Limb (tissue), 2 donors: ENCODE data around the gene SORCS1.

Source experiments
- DNase-seq, 2 donors: peaks; one replicate each; pipeline ENCODE4 v3.0.0-alpha.2; 2016; ENCODE audit errors: extremely low spot score in 2 of 2

The SORCS1 gene

DNA sequence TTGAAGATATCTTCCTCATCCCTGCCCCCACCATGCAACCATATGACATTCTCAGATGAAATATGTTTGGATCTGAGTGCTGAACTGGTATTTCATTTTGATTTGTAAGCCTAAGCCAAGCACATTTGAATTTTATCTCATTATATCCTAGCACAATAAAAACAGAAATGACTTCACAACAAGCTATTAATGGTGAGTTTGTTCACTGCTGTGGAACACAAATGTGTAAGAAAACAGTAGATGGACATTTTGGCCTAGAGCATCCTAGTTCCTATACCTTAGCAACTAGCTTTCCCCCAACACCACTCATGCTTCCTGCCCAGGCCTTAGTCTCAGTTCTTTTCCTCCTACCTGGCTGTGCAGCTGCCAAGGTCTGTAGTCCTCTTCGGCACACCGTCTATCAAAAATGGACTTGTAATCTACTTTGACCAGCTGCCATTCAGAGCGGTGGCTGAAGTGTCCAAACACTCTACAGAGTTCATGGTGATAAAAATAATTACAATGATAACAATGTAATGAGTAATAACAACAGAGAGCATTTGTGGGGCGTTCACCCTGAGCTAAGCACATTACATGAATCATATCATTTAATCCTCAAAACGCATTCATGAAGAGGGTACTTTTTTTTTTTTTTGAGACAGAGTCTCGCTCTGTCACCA is 491.9 kb downstream of the SORCS1 start:
- DNase-seq, result no peak

- DNase-seq, result no peak
Measured at GRCh38 chr10:106661767-106662140, 502.8 kb downstream of the SORCS1 start.

- no peak for DNase-seq
Measured at GRCh38 chr10:106661133-106661766, 503.3 kb downstream of the SORCS1 start.

DNA sequence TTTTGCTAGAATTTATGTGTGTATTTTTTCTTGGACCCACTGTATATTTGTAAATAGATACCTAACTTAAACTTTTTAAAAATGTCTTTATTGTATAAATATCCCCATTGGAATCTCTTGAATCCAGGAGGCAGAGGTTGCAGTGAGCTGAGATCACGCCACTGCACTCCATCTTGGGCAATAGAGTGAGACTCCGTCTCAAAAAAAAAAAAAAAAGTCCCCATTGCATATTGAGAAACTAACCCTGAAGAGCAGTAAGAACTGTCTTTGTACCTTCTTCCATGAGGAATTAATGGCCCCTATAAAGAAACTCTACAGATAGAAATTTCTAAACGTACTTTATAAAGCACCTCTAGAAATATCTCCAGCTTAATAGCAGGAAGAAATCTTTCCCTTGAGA is 504.0 kb downstream of the SORCS1 start:
- no peak for DNase-seq

- no peak for DNase-seq
Measured at GRCh38 chr10:106655636-106656035, 508.9 kb downstream of the SORCS1 start.

DNA sequence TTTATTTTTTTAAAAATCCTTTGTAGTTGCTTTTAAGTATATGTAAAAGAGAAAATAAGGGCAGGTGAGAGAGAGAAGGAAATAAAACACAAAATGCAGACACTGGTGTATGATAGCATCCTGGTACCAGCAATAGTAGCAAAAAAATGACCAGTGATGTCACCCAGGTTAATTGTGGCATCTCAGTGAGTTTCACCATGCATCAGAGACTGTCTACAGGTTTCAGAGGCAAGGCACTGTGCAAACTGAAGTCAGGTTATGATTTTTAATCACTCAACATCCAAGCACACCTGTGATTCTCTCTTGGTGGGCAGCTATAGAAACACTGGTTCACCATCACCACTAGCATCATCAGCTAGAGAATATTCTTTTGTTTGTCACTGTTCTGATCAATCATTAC is 509.3 kb downstream of the SORCS1 start:
- no peak for DNase-seq

GRCh38 chr10:106652279-106652678 is 512.2 kb downstream of the SORCS1 start:
- DNase-seq, result no peak

- DNase-seq, result no peak
Measured at GRCh38 chr10:106648534-106649481, 515.7 kb downstream of the SORCS1 start.

- DNase-seq, result no peak
Measured at GRCh38 chr10:106643473-106643872, 521.0 kb downstream of the SORCS1 start.

- no peak for DNase-seq
Measured at GRCh38 chr10:106637873-106638272, 526.6 kb downstream of the SORCS1 start.

- no peak for DNase-seq
Measured at GRCh38 chr10:106636766-106637491, 527.6 kb downstream of the SORCS1 start.

DNA sequence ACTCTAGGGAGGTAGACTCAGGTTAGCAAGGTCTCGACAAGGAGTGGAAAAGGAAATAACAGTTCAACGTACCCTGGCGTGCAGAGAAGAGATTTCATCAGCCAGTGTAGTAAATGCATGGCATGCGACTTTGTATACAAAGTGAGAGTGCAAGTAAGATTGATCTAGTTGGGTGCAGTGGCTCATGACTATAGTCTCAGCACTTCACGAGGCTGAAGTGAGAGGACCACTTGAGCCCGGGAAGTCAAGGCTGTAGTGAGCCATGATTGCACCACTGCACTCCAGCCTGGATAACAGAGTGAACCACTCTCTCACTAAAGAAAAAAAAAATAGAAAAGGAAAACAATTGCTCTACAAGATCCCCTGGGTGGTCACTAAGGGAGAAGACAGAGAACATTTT is 528.6 kb downstream of the SORCS1 start:
- DNase-seq, result no peak

DNA sequence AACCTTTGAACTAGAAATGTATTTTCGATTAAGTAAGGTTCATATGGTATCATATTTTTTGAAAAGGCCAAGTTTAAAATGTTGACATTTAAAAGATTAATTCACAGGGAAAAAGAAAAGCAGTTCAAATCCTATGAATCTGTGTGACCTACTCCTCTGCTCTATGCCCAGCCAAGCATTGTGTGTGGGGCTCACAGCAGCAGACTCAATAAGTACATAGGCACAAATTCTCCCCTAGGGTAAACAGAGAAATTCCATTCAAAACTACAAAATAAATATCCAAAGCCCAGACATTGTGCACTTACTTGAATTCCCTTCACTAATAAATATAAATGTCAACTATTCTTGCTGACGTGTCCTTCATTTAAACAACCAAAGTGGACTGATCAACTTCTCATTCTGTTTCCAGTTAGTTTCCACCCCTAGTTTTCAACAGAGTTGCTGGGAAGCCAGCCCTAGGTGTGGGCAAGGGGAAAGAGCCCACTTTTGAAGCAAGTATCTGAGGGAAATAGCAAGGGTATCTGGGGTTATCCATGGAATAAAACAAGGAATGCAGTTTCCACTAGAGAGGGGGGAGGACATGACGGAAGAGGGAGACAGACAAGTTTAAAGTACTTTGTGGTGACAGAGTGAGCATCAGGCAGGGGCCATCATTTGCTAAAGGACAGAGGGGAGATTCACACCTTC is 533.3 kb downstream of the SORCS1 start:
- DNase-seq, result no peak

DNA sequence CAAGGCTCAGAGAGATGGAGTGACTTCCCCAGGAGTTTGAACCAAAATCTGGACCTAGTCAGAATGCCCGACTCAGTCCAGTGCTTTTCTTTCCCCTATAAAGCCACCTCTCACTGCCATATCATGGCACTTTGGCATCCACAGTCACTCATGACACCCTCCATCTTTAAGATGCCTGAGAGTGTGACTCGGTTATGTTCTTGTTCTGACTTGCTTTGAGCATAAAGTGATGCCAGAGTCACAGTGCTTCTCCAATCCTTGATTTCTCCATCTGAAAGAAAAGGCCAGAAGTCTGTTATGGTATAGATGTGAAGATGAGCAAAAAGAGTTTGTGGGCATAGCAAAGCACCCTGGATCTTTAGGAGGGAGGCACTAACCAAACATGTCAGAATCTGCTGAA is 538.1 kb downstream of the SORCS1 start:
- DNase-seq, result no peak

GRCh38 chr10:106625751-106626150 is 538.8 kb downstream of the SORCS1 start:
- no peak for DNase-seq

DNA sequence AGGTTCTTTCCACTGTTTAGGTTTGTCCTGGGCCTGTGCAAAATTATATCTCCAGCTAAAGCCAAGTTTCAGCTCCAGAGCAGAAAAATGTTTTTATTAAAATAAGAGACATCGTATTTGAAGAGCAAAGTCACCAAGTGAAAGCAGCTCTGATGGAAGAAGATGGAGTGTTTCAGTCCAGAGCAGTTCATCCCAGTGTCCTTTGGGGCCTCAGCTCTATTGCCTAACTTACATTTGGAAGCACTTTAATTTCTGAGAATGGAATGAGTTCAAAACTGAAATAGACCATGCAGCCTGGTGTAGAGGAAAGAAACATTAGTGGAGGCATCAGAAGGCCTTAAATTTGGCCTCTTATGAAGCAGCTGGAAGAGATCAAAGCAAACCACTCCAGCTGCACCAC is 545.2 kb downstream of the SORCS1 start:
- peak in 1 of 2 donors; percentile 20 for DNase-seq

DNA sequence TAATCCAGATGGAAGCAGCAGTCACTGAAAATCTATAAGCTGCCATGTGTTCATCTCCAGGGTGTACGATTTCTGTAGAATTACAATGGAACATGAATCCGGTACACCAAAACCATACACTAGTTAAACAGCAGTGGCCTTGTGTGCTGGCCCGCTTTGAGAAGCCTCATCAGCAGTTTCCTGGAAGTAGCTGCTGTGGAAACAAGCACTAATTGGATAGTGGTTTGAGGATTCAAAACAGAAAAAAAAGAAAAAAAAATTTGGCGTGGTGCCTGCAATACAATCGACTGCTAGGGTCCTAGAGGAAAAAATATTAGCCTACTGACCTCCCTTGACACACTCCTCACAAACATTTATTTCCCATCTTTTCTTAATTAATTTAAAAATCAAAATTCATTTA is 545.9 kb downstream of the SORCS1 start:
- peak in 1 of 2 donors; percentile 39 for DNase-seq

DNA sequence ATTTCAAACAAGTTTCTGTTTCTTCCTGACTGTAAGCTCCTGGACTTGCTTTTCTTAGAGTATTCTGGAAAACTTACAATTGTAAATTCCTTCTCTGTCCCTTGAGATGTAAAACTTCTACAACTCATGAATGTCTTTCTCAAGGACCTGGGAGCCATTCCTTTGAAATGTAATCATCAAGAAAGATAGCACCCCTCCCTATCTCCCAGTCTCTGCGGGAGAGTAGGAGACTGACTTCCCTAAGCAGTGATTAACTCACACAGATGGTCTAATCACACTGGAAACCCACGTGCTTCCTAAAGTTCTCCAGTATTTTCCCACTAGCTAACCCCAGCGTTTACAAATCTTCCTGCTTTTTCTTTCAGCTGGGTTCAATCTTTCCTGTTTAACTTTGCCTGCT is 549.4 kb downstream of the SORCS1 start:
- no peak for DNase-seq

GRCh38 chr10:106614293-106614692 is 550.2 kb downstream of the SORCS1 start:
- DNase-seq, result no peak

GRCh38 chr10:106612381-106612780 is 552.1 kb downstream of the SORCS1 start:
- DNase-seq, result no peak
